ENCODE measurements around the gene CDH18.
"Not testable (repeated sequence)": the region's sequence is repeated elsewhere in the genome, so short reads cannot be mapped to it uniquely, and the experiment has no call there.

CDH18 gene

DNA sequence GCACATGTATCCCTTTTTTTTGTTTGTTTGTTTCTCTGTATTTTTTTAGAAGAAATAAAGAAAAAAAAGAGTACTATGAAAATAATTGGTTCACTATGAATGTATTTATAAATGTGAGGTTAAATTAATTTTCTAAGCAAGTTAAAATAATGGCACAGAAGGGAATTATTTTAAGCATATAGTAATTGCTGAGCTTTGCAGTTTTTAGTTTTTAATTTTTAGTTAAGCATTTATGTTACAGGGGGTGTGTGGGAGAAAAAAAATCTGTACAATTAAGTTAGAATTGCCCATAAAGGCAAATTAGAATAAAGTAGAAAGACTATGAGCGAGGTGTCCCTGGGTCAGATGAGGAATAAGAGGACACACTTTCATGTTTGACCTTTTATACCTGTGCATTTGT lies 152.6 kb downstream of the CDH18 start:
- no peaks in the 10 kb centered on the region for H3K27me3 ChIP-seq (ENCODE audit: control insufficient read depth, insufficient read depth, low read length)
- no peak overlapping the region for H3K4me3 ChIP-seq (ENCODE audit: low read length)
- no peak overlapping the region for H3K9ac ChIP-seq (ENCODE audit: low read length)
- H3K4me1 ChIP-seq (ENCODE audit: control insufficient read depth, insufficient read depth, low read length), result no peaks in the 10 kb centered on the region
- no peaks in the 10 kb centered on the region for H3K36me3 ChIP-seq (ENCODE audit: control insufficient read depth, insufficient read depth, low read length)
- H3K27ac ChIP-seq (ENCODE audit: low read depth, low read length), result no peak overlapping the region

DNA sequence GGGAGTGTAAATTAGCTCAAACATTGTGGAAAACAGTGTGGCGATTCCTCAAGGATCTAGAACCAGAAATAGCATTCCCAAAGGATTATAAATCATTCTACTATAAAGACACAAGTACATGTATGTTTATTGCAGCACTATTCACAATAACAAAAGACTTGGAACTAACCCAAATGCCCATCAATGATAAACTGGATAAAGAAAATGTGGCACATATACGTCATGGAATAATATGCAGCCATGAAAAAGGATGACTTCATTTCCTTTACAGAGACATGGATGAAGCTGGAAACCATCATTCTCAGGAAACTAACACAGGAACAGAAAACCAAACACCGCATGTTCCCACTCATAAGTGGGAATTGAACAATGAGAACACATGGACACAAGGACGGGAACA lies 175.3 kb downstream of the CDH18 start:
- not testable (repeated sequence) for H3K27me3 ChIP-seq (ENCODE audit: control insufficient read depth, insufficient read depth, low read length); H3K4me3 ChIP-seq (ENCODE audit: low read length); H3K27ac ChIP-seq (ENCODE audit: low read depth, low read length); H3K4me1 ChIP-seq (ENCODE audit: control insufficient read depth, insufficient read depth, low read length); H3K36me3 ChIP-seq (ENCODE audit: control insufficient read depth, insufficient read depth, low read length); H3K9ac ChIP-seq (ENCODE audit: low read length)

DNA sequence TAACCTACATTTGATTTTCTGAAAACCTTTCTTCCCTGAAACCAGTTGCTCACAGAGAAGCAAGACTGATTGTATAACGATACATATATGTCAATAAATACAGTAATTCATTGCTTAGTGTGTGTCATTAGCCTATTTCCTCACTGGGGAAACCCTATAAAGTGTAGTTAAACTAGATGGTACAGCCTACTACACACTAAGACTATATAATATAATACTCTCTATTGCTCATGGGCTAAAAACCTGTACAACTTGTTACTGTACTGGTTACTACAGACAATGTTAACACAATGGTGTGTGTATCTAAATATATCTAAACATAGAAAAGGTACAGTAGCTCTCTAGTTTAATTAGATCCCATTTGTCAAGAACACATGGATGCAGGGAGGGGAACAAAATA lies 181.2 kb downstream of the CDH18 start:
- Histone ChIP-seq H3K27ac (ENCODE audit: low read depth, low read length) (no peak overlapping the region), H3K4me3 (ENCODE audit: low read length) (no peak overlapping the region), H3K9ac (ENCODE audit: low read length) (no peak overlapping the region), H3K27me3 (ENCODE audit: control insufficient read depth, insufficient read depth, low read length) (no peaks in the 10 kb centered on the region), H3K4me1 (ENCODE audit: control insufficient read depth, insufficient read depth, low read length) (no peaks in the 10 kb centered on the region), H3K36me3 (ENCODE audit: control insufficient read depth, insufficient read depth, low read length) (no peaks in the 10 kb centered on the region)

DNA sequence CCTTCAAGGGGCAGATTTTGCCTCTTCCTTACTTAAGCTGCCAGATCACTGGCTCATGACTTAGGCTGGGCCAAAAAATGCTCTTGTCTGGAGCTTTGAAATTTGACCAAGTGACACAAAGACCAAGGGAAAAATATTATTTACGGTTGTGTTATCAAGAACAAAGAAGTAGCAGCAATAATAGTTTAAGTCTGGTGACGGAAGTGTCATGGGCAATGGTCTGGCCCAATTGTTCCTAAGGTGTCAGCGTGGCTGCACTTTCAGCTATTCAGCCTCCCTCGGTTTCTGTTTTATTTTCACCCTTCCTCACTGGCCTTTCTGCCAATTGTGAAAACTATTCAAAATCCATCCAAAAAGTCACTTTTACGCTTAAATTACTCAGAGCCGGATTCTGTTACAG lies 185.3 kb downstream of the CDH18 start:
- Histone ChIP-seq H3K4me3 (ENCODE audit: low read length) (no peak overlapping the region), H3K36me3 (ENCODE audit: control insufficient read depth, insufficient read depth, low read length) (no peaks in the 10 kb centered on the region), H3K27me3 (ENCODE audit: control insufficient read depth, insufficient read depth, low read length) (no peaks in the 10 kb centered on the region), H3K9ac (ENCODE audit: low read length) (no peak overlapping the region), H3K4me1 (ENCODE audit: control insufficient read depth, insufficient read depth, low read length) (no peaks in the 10 kb centered on the region), H3K27ac (ENCODE audit: low read depth, low read length) (no peak overlapping the region)

DNA sequence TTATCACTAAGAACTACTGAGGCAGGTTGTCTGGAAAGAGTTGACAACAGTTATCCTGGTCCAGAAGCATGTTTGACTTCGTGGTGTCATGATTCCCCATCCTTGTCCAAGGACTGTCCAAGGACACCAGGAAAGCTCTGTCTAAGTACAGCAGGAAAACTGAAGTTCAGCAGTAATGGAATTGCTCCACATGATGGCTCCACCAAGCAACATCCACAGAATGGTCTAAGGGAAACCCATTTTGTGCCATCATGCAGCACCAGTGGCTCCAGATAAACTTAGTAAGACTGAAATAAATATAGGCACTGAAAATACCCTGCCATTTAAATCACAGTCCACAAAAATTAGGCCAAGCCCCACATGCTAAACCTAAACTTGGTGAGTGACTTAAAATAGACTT lies 192.8 kb downstream of the CDH18 start:
- Histone ChIP-seq H3K9ac (ENCODE audit: low read length) (no peak overlapping the region), H3K4me3 (ENCODE audit: low read length) (no peak overlapping the region), H3K27ac (ENCODE audit: low read depth, low read length) (no peak overlapping the region), H3K27me3 (ENCODE audit: control insufficient read depth, insufficient read depth, low read length) (no peaks in the 10 kb centered on the region), H3K4me1 (ENCODE audit: control insufficient read depth, insufficient read depth, low read length) (no peaks in the 10 kb centered on the region), H3K36me3 (ENCODE audit: control insufficient read depth, insufficient read depth, low read length) (no peaks in the 10 kb centered on the region)

DNA sequence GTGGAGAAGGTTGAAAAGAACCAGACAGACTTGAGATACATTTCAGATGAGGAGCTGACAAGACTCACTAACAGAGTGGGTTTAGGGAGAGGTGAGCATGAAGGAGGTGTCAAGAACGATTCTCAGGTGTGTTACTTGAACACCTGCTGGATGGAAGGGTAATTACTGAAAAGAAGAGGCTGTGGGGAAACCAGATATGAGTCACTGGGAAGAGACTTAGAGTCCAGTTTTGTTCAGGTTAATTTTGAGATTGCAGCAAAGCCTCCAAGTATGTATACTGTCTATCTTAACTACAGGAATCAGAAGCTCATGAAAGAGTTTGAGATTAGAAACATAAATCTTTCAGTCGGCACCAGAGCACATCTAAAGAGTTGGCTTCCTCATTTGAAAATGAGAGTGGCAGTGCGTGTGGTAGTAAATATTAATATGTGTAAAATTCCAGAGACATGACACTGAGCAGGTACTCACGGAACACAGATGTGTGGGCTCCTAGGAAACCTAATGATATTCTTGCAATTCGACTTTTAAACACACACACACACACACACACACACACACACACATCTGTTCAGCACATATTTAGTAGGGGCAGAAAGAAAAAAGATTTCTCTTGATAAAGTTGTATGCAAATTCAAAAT lies 197.1 kb downstream of the CDH18 start:
- H3K4me3 ChIP-seq (ENCODE audit: low read length), result no peak overlapping the region
- no peaks in the 10 kb centered on the region for H3K4me1 ChIP-seq (ENCODE audit: control insufficient read depth, insufficient read depth, low read length)
- no peak overlapping the region for H3K27ac ChIP-seq (ENCODE audit: low read depth, low read length)
- H3K27me3 ChIP-seq (ENCODE audit: control insufficient read depth, insufficient read depth, low read length), result no peaks in the 10 kb centered on the region
- no peaks in the 10 kb centered on the region for H3K36me3 ChIP-seq (ENCODE audit: control insufficient read depth, insufficient read depth, low read length)
- no peak overlapping the region for H3K9ac ChIP-seq (ENCODE audit: low read length)

DNA sequence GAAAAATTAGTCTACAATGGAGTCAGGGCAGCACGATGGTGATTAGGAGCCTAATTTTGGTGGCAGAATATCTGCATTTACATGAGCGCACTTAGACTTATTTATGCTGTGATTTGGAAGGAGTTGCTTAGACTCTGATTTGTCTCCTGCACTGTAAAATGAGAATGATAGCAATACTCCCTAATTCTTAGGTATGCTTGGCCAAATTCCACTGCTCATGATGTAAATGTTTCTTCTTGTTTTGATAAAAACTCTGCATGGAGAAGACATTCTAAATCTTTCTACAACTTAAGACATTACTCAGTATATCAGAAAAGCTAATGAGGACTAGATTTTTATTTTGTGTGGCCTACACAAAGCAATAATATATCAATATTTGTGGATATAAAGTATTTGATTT lies 205.4 kb downstream of the CDH18 start:
- no peak overlapping the region for H3K27ac ChIP-seq (ENCODE audit: low read depth, low read length)
- no peaks in the 10 kb centered on the region for H3K36me3 ChIP-seq (ENCODE audit: control insufficient read depth, insufficient read depth, low read length)
- no peak overlapping the region for H3K9ac ChIP-seq (ENCODE audit: low read length)
- H3K4me1 ChIP-seq (ENCODE audit: control insufficient read depth, insufficient read depth, low read length), result no peaks in the 10 kb centered on the region
- no peak overlapping the region for H3K4me3 ChIP-seq (ENCODE audit: low read length)
- no peaks in the 10 kb centered on the region for H3K27me3 ChIP-seq (ENCODE audit: control insufficient read depth, insufficient read depth, low read length)

DNA sequence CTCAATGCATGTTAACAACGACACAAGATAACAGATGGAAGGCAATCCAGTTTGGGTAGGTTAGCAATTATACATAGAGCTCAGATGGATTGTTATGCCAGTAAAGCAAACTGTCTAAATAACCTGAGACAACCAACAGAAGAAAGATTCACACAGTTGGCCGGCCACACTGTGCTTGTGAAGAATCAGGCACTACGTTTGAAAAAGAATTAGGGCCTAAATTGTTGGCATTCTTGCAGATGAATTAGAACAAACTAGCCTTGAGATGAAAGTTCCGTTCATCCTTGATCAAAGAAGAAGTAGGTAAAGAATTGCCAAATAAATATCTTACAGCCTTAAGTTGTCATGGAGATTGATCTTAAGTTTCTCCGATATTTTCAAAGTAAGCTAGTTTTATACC lies 210.6 kb downstream of the CDH18 start:
- H3K27ac ChIP-seq (ENCODE audit: low read depth, low read length), result no peak overlapping the region
- no peaks in the 10 kb centered on the region for H3K27me3 ChIP-seq (ENCODE audit: control insufficient read depth, insufficient read depth, low read length)
- no peak overlapping the region for H3K9ac ChIP-seq (ENCODE audit: low read length)
- H3K36me3 ChIP-seq (ENCODE audit: control insufficient read depth, insufficient read depth, low read length), result no peaks in the 10 kb centered on the region
- H3K4me3 ChIP-seq (ENCODE audit: low read length), result no peak overlapping the region
- no peaks in the 10 kb centered on the region for H3K4me1 ChIP-seq (ENCODE audit: control insufficient read depth, insufficient read depth, low read length)

DNA sequence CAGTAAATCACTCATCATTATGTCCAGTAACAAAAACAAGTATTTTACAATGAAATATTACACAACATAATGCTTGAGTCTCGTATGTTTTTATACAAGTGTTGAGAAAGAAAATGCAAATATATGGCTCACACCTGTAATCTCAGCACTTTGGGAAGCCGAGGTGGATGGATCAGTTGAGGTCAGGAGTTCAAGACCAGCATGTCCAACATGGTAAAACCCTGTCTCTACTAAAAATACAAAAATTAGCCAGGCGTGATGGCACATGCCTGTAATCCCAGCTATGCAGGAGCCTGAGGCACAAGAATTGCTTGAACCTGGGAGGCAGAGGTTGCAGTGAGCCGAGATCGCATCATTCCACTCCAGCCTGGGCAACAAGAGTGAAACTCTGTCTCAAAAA lies 211.1 kb downstream of the CDH18 start:
- H3K9ac ChIP-seq (ENCODE audit: low read length); H3K4me1 ChIP-seq (ENCODE audit: control insufficient read depth, insufficient read depth, low read length); H3K36me3 ChIP-seq (ENCODE audit: control insufficient read depth, insufficient read depth, low read length); H3K27ac ChIP-seq (ENCODE audit: low read depth, low read length); H3K27me3 ChIP-seq (ENCODE audit: control insufficient read depth, insufficient read depth, low read length); H3K4me3 ChIP-seq (ENCODE audit: low read length): not testable (repeated sequence)

DNA sequence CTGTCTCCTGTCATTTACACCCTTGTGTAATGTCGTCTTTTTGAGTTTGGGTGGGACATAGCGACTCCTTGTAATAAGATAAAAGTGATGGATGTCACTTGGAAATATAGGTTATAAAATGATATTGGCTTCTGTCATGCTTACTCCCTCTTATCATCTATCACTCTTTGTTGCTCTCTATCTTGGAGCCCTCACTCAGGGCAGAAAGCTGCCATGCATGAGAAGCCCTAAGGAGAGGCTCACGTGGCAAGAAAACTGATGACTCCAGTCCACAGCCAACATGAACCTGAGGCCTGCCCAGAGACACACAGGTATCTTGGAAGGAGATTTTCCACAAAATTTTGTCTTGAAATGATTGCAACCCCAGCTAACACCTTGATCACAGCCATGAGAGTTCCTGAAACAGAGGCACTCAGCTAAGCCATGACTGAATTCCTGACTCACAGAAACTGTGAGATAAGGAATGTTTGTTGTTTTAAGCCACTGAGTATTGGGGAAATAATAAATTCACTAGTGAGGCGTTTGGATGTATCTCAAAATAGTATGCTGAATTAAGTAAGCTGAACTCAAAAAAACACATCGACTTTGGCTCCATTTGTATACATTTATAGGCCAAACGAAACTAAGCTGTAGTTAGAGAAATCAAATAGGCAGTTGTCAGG lies 216.7 kb downstream of the CDH18 start:
- H3K27ac ChIP-seq (ENCODE audit: low read depth, low read length), result no peak overlapping the region
- no peaks in the 10 kb centered on the region for H3K27me3 ChIP-seq (ENCODE audit: control insufficient read depth, insufficient read depth, low read length)
- no peak overlapping the region for H3K9ac ChIP-seq (ENCODE audit: low read length)
- no peaks in the 10 kb centered on the region for H3K4me1 ChIP-seq (ENCODE audit: control insufficient read depth, insufficient read depth, low read length)
- no peak overlapping the region for H3K4me3 ChIP-seq (ENCODE audit: low read length)
- no peaks in the 10 kb centered on the region for H3K36me3 ChIP-seq (ENCODE audit: control insufficient read depth, insufficient read depth, low read length)

DNA sequence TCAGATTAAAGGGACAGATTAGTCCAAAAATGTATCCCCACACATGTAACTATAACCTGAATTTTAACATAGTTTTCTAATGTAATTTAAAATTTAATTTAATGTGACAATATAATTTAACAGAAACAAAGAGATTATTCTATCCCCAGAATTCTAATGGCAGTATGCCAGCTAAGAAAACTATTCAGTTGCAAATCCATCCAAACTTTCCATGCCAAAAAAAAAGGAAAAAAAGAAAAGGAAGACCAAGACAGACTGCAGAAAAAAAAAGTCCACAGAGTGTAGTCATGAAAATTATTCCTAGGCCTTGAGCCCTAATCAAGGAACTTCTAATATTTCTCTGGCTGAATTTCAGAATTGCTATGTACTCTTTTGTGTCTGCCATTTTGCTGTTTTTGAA lies 217.6 kb downstream of the CDH18 start:
- H3K27me3 ChIP-seq (ENCODE audit: control insufficient read depth, insufficient read depth, low read length), result no peaks in the 10 kb centered on the region
- no peak overlapping the region for H3K27ac ChIP-seq (ENCODE audit: low read depth, low read length)

DNA sequence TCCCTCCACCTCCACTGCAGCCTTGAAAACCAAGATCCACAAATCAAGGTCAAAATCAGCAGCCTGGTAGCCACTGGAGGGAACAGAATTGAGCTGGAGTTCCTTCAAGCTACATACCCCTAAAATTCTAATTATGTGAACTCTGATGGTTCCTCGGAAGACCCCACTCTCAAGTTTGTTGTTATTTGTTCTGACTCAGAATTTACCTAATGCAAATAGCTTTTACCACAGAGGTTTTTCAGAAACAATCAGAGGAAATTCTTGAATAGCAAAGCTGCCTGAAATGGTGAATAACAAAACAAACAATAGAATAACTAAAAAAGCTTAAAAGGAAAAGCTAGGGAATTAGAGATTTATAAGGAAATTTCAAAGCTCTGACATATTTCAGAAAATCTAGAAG lies 220.0 kb downstream of the CDH18 start:
- no peak overlapping the region for H3K4me3 ChIP-seq (ENCODE audit: low read length)
- H3K27ac ChIP-seq (ENCODE audit: low read depth, low read length), result no peak overlapping the region
- H3K27me3 ChIP-seq (ENCODE audit: control insufficient read depth, insufficient read depth, low read length), result no peaks in the 10 kb centered on the region
- no peaks in the 10 kb centered on the region for H3K36me3 ChIP-seq (ENCODE audit: control insufficient read depth, insufficient read depth, low read length)
- H3K4me1 ChIP-seq (ENCODE audit: control insufficient read depth, insufficient read depth, low read length), result no peaks in the 10 kb centered on the region
- H3K9ac ChIP-seq (ENCODE audit: low read length), result no peak overlapping the region

More for the DNA sequence above, 217.6 kb downstream of the CDH18 start:
- H3K4me1 ChIP-seq (ENCODE audit: control insufficient read depth, insufficient read depth, low read length), result no peaks in the 10 kb centered on the region
- no peak overlapping the region for H3K9ac ChIP-seq (ENCODE audit: low read length)
- H3K36me3 ChIP-seq (ENCODE audit: control insufficient read depth, insufficient read depth, low read length), result no peaks in the 10 kb centered on the region
- H3K4me3 ChIP-seq (ENCODE audit: low read length), result no peak overlapping the region

DNA sequence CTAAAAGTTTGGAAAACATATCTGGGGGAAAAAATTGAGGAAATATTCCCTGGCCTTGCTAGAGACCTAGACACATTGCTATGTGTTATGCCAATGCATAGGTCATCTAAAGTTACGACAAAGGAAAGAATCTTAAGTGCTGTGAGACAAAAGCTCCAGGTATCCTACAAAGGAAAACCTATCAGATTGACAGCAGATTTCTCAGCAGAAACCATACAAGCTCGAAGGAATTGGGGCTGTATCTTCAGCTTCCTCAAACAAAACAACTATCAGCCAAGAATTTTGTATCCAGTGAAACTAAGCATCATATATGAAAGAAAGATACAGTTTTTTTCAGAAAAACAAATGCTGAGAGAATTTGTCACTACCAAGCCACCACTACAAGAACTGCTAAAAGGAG lies 234.4 kb downstream of the CDH18 start:
- no peak overlapping the region for H3K27ac ChIP-seq (ENCODE audit: low read depth, low read length)

More for the DNA sequence above, 234.4 kb downstream of the CDH18 start:
- no peak overlapping the region for H3K9ac ChIP-seq (ENCODE audit: low read length)
- H3K4me3 ChIP-seq (ENCODE audit: low read length), result no peak overlapping the region
- H3K36me3 ChIP-seq (ENCODE audit: control insufficient read depth, insufficient read depth, low read length), result no peaks in the 10 kb centered on the region
- H3K4me1 ChIP-seq (ENCODE audit: control insufficient read depth, insufficient read depth, low read length), result no peaks in the 10 kb centered on the region
- no peaks in the 10 kb centered on the region for H3K27me3 ChIP-seq (ENCODE audit: control insufficient read depth, insufficient read depth, low read length)

All from rectal smooth muscle tissue (tissue), 1 donor.